Chondrocyte (in vitro differentiated cells): Measurements from ENCODE around the gene STEEP1. TPM values are rescaled to one million over a fixed set of nuclear protein-coding genes. Genes with fewer than 3 reads are reported as not detected.
"Not testable (repeated sequence)": the region's sequence is repeated elsewhere in the genome, so short reads cannot be mapped to it uniquely, and the experiment has no call there.

ENCODE experiments used
- DNase-seq: peaks from one replicate; pipeline ENCODE4 v3.0.0; 2021; ENCODE audit warnings: mixed read lengths, low spot score
- H3K27ac Mint-ChIP-seq: one replicate; pipeline ENCODE4 v1.8.0; 2021; ENCODE audit warnings: mild to moderate bottlenecking, moderate library complexity, mixed read lengths; ENCODE audit not compliant: unreplicated experiment
- H3K27me3 Mint-ChIP-seq: 2 replicates; pipeline ENCODE4 v1.8.0; 2021; ENCODE audit warnings: low read depth, mixed read lengths
- H3K36me3 Mint-ChIP-seq: 2 replicates; pipeline ENCODE4 v1.8.0; 2021; ENCODE audit warnings: low read depth, mixed read lengths
- H3K4me1 Mint-ChIP-seq: 2 replicates; pipeline ENCODE4 v1.8.0; 2021; ENCODE audit warnings: low read depth, mild to moderate bottlenecking, mixed read lengths
- H3K4me3 Mint-ChIP-seq: one replicate; pipeline ENCODE4 v1.8.0; 2021; ENCODE audit warnings: mild to moderate bottlenecking, moderate library complexity, mixed read lengths; ENCODE audit not compliant: unreplicated experiment
- H3K9me3 Mint-ChIP-seq: 2 replicates; pipeline ENCODE4 v1.8.0; 2021; ENCODE audit warnings: low read depth, mixed read lengths
- total RNA-seq: library from RNA; stranded (reverse); gene quantifications from 3 replicates; pipeline ENCODE4 v1.2.1, GENCODE V29; 2021
- TF ChIP-seq, protein P1 (sequence below): fragments of 200-600 bp; sonication (generic); IDR thresholded peaks from 2 replicates; pipeline ENCODE4 v1.5.0; 2021; ENCODE audit warnings: antibody characterized with exemption, mild to moderate bottlenecking, moderate library complexity

The STEEP1 gene
- total RNA-seq, 1 donor from 2014 or later, result 19.2 TPM

DNA sequence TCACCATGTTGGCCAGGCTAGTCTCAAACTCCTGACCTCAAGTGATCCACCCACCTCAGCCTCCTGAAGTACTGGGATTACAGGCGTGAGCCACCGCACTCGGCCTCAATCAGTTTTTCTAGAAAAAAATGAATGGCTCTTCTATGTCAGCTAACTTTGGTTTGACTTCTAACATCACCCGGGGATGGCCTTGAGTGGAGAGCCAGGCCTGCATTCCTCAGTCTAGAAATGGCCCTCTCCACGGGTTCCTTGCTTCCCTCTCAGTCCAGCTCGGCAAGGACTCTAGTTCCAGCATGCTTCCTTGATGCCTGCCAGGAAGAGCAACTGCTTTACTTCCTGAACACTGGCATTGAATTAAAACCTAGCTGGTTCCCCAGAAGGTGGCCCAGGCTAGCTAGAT lies 58.0 kb downstream of the STEEP1 start:
- Mint-ChIP-seq H3K9me3 (no peaks in the 10 kb centered on the region), H3K4me1 (peaks cover 27% of the 10 kb centered on the region), H3K36me3 (no peaks in the 10 kb centered on the region), H3K27ac (peak overlapping the region; percentile 49), H3K4me3 (no peak overlapping the region), H3K27me3 (no peaks in the 10 kb centered on the region)
- TF ChIP-seq, protein P1, sequence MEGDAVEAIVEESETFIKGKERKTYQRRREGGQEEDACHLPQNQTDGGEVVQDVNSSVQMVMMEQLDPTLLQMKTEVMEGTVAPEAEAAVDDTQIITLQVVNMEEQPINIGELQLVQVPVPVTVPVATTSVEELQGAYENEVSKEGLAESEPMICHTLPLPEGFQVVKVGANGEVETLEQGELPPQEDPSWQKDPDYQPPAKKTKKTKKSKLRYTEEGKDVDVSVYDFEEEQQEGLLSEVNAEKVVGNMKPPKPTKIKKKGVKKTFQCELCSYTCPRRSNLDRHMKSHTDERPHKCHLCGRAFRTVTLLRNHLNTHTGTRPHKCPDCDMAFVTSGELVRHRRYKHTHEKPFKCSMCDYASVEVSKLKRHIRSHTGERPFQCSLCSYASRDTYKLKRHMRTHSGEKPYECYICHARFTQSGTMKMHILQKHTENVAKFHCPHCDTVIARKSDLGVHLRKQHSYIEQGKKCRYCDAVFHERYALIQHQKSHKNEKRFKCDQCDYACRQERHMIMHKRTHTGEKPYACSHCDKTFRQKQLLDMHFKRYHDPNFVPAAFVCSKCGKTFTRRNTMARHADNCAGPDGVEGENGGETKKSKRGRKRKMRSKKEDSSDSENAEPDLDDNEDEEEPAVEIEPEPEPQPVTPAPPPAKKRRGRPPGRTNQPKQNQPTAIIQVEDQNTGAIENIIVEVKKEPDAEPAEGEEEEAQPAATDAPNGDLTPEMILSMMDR, result no peak
- no peak for DNase-seq

DNA sequence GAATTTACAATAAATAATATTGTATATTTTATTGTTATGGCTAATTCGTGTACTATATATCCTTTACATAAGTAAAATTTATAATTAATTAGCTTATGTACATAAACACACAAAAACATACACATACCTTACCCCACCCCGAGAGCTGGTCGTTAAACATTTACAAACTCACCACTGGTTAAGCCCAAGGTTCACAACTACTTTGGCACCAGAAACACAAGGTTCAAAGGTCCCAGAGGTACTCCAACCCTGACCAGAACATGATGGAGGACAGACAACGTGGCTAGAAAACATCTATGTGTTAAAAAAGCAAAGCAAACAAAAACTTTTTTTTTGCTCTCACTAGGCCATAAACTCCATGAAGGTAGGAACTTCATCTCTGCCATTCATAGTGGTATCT lies 59.3 kb downstream of the STEEP1 start:
- H3K4me3 Mint-ChIP-seq, result no peak overlapping the region
- no peak overlapping the region for H3K27ac Mint-ChIP-seq
- no peaks in the 10 kb centered on the region for H3K27me3 Mint-ChIP-seq
- H3K4me1 Mint-ChIP-seq, result peaks cover 30% of the 10 kb centered on the region
- H3K9me3 Mint-ChIP-seq, result no peaks in the 10 kb centered on the region
- H3K36me3 Mint-ChIP-seq, result no peaks in the 10 kb centered on the region
- TF ChIP-seq, protein P1, result no peak
- no peak for DNase-seq

DNA sequence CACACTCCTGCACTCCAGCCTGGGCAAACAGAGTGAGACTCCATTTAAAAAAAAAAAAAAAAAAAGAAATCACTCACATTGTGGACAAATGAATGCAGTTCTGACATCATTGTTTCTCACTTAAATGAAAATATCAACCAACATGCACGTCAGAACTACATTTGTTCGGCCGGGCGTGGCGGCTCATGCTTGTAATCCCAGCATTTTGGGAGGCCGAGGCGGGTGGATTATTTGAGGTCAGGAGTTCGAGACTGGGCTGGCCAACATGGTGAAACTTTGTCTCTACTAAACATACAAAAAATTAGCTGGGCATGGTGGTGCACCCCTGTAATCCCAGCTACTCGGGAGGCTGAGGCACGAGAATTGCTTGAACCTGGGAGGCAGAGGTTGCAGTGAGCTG lies 60.1 kb downstream of the STEEP1 start:
- not testable (repeated sequence) for H3K4me3 Mint-ChIP-seq, H3K36me3 Mint-ChIP-seq, H3K9me3 Mint-ChIP-seq, H3K27ac Mint-ChIP-seq, H3K27me3 Mint-ChIP-seq
- peaks cover 30% of the 10 kb centered on the region for H3K4me1 Mint-ChIP-seq
- DNase-seq, result peak; percentile 46

DNA sequence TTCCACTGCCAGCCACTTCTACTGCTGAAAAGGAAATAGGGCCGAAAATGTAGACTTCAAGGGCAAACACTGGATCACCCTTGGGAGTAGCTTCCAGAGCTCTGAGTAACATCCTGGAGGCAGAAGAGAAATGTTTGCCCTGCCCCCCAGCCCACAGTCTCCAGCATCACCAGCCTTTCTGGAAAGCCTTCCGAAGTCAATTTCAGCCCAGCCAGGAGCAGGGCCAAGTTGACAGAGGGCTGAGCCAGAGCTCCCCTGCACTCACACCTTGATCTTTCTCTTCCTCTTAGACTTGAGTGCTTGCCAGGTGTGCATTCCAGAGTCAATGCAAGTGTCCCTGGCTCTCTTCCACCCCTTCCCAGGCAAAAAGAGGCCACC lies 61.7 kb downstream of the STEEP1 start:
- H3K4me3 Mint-ChIP-seq, result no peak overlapping the region
- peak; percentile 81 for DNase-seq
- no peaks in the 10 kb centered on the region for H3K27me3 Mint-ChIP-seq
- peak overlapping the region; percentile 92 for H3K27ac Mint-ChIP-seq
- H3K4me1 Mint-ChIP-seq, result peaks cover 26% of the 10 kb centered on the region
- TF ChIP-seq, protein P1, result no peak
- no peaks in the 10 kb centered on the region for H3K36me3 Mint-ChIP-seq
- no peaks in the 10 kb centered on the region for H3K9me3 Mint-ChIP-seq

DNA sequence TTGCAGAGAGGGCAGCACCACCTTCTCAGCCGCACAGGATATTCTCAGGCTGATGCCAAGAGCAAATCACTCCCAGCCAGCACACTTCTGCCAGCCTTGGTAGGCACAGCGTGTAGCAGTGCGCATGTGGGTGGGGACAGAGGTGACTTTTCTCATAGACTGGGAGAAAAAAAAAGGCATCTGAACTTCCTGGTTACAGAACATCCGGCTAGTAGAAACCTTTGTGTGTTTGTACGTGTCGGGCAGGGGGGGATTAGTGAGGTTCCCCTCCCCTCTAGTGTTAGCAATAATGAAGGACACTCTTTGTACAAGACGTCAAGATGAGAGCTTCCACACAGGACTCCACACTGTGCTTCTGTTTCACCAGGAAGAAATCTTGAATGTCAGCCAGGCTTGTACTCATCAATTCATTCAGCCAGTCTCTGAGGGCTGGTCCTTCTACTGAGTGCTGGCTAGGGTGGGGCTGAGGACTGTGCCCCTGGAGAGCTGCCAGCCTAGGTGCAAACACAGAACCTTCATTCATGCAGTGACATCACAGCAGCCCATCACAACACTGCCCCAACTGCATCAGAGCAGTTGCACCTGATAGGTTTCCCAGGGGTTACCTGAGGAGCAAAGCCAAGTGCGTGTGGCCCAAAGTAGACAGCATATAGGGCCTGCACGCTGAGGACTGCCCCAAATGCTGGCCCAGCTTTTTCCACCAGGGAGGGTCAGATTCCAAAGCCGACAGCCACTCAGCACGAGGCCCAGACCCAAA lies 62.3 kb downstream of the STEEP1 start:
- Mint-ChIP-seq H3K27me3 (no peaks in the 10 kb centered on the region), H3K4me1 (peaks cover 26% of the 10 kb centered on the region), H3K9me3 (no peaks in the 10 kb centered on the region), H3K36me3 (no peaks in the 10 kb centered on the region), H3K4me3 (peak overlapping the region; percentile 19), H3K27ac (peak overlapping the region; percentile 92)
- DNase-seq, result peak; percentile 38
- TF ChIP-seq, protein P1, result peak; percentile 33
